ENCODE data around the gene MRFAP1. TPM values are rescaled to one million over a fixed set of nuclear protein-coding genes. Genes with fewer than 3 reads are reported as not detected.
"Not testable (repeated sequence)": the region's sequence is repeated elsewhere in the genome, so short reads cannot be mapped to it uniquely, and the experiment has no call there.

MRFAP1 gene
- total and polyA plus RNA-seq, 5 experiments from 2014 or later, result 141 to 186 (median 153) TPM

- Mint-ChIP-seq H3K36me3 (peaks cover 0 to 10% (median 6%) of the 10 kb centered on the region in 3 donors), H3K9me3 (no peaks in the 10 kb centered on the region), H3K27me3 (no peaks in the 10 kb centered on the region), H3K4me1 (peaks cover 0 to 4% (median under 1%) of the 10 kb centered on the region in 4 donors), H3K4me3 (no peak overlapping the region), H3K27ac (no peak overlapping the region)
- POLR2A ChIA-PET, result interaction anchor here (1.9 kb wide), 1 partner anchor 14 kb away, joined by 6 read pairs; no protein-coding TSS in a partner anchor
- ATAC-seq (no peak), DNase-seq (no peak)
Observed at GRCh38 chr4:6625256-6625655, 15.2 kb upstream of the MRFAP1 start.

- Mint-ChIP-seq H3K36me3 (peaks cover 0 to 8% (median 2%) of the 10 kb centered on the region in 3 donors), H3K27me3 (no peaks in the 10 kb centered on the region), H3K4me3 (no peak overlapping the region), H3K9me3 (no peaks in the 10 kb centered on the region), H3K27ac (no peak overlapping the region), H3K4me1 (peaks cover 0 to 4% (median 0%) of the 10 kb centered on the region in 4 donors)
- POLR2A ChIA-PET, result interaction anchor here (0.6 to 1.9 kb wide), 3 partner anchors 14 to 274 kb away, joined by 3 to 6 read pairs (median 5); partner anchors contain the start of gene MRFAP1
- DNase-seq, result no peak
- no peak for ATAC-seq
Observed at GRCh38 chr4:6626066-6626465, 14.4 kb upstream of the MRFAP1 start.

GRCh38 chr4:6627832-6628231 lies 12.7 kb upstream of the MRFAP1 start:
- POLR2A ChIA-PET, result interaction anchor here (0.7 kb wide), 1 partner anchor 293 kb away, joined by 3 read pairs; no protein-coding TSS in a partner anchor
- no peaks in the 10 kb centered on the region for H3K36me3 Mint-ChIP-seq
- H3K27ac Mint-ChIP-seq, result no peak overlapping the region
- H3K27me3 Mint-ChIP-seq, result no peaks in the 10 kb centered on the region
- no peaks in the 10 kb centered on the region for H3K9me3 Mint-ChIP-seq
- H3K4me3 Mint-ChIP-seq, result no peak overlapping the region
- ATAC-seq, result no peak
- H3K4me1 Mint-ChIP-seq, result no peaks in the 10 kb centered on the region
- DNase-seq, result no peak

- H3K36me3 Mint-ChIP-seq, ATAC-seq, H3K4me3 Mint-ChIP-seq, DNase-seq, H3K27ac Mint-ChIP-seq, H3K9me3 Mint-ChIP-seq, POLR2A ChIA-PET, H3K27me3 Mint-ChIP-seq, H3K4me1 Mint-ChIP-seq: not testable (repeated sequence)
Observed at GRCh38 chr4:6628484-6628883, 12.0 kb upstream of the MRFAP1 start.

GRCh38 chr4:6632125-6632524 lies 8.4 kb upstream of the MRFAP1 start:
- DNase-seq (no peak), ATAC-seq (no peak)
- no peaks in the 10 kb centered on the region for H3K4me1 Mint-ChIP-seq
- POLR2A ChIA-PET, result no interaction called here
- no peaks in the 10 kb centered on the region for H3K27me3 Mint-ChIP-seq
- no peaks in the 10 kb centered on the region for H3K36me3 Mint-ChIP-seq
- H3K4me3 Mint-ChIP-seq, result no peak overlapping the region
- H3K9me3 Mint-ChIP-seq, result no peaks in the 10 kb centered on the region
- H3K27ac Mint-ChIP-seq, result peak overlapping the region in 1 of 10 donors; percentile 73

DNA sequence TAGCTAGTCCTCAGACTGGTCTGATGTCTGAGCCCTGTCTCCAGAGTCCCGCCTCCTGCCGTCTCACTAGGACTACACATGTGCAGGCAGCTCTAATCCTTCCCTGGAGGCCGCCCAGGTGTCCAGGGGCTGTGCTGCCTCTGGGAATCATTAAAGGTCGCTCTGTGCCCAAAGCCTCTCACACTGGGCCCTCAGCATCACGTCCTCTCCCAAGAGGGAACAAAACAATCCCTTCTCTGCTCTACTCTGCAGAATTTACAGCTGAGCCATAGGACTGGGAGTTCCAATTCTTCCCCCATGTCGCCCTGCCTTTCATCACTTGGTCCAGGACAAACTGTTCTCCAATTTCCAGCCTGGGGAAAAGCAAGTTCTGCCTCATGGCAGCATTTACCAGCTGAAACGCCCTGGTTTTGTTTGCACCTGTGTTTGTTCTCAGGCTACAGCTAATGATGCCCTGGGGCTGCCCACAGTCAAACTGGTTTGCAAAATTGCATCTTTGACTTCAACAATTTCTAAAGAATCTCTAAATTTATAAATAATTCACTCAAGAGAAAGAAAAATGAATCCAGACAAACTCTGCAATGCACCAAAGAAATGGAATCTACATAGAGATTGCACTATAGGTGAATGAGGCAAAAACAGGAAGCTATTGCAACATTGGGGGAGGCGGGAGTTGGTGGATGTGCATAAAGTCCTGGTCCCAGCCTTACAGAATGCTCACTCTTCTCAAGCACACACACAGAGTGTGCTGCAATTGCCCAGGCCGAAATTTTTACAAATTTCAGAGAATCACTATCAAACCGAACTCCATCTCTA lies 7.2 kb upstream of the MRFAP1 start:
- Mint-ChIP-seq H3K27ac (no peak overlapping the region), H3K4me1 (no peaks in the 10 kb centered on the region), H3K27me3 (no peaks in the 10 kb centered on the region), H3K4me3 (no peak overlapping the region), H3K36me3 (no peaks in the 10 kb centered on the region), H3K9me3 (no peaks in the 10 kb centered on the region)
- no peak for ATAC-seq
- POLR2A ChIA-PET, result no interaction called here
- no peak for DNase-seq

DNA sequence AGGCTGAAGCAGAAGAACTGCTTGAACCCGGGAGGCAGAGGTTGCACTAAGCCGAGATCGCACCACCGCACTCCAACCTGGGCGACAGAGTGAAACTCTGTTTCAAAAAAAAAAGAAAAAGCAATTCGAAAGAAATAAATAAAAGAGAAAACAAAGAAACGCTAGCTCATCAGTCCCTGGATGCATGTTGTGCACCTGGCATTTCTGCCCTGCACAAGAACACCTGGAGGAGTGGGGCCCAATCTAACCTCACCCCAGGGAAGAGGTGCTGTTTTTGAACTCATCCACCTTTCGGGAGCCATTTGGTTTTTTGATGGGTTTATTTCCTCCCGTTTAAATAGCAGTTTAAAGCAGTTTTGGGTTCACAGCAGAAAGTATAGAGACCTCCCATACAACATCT lies 5.7 kb upstream of the MRFAP1 start:
- no peaks in the 10 kb centered on the region for H3K36me3 Mint-ChIP-seq
- ATAC-seq (no peak), DNase-seq (no peak)
- POLR2A ChIA-PET, result no interaction called here
- H3K9me3 Mint-ChIP-seq, result no peaks in the 10 kb centered on the region
- H3K27ac Mint-ChIP-seq, result no peak overlapping the region
- H3K4me3 Mint-ChIP-seq, result no peak overlapping the region
- peaks cover 0 to 5% (median 0%) of the 10 kb centered on the region in 4 donors for H3K4me1 Mint-ChIP-seq
- no peaks in the 10 kb centered on the region for H3K27me3 Mint-ChIP-seq

DNA sequence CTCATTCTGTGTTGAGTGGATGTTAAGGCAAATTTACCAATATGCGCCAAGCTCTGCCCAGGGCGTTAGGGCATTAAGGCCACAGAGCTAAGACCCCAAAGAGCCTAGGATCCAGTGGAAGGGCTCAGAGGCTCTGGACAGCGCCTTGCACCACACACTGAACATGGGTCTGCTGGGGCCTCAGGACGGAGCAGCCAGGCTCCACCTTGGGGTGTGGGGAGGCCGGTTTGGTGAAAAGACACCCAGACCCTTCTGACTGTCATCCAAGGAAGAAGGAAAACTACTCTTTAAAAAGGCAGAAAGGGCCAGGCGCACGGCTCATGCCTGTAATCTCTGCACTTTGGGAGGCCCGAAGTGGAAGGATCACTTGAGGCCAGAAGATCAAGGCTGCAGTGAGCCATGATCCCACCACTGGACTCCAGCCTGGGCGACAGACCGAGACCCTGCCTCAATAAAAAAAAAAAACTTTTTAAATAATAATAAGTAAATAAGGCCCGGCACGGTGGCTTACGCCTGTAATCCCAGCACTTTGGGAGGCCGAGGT lies 1.3 kb upstream of the MRFAP1 start:
- POLR2A ChIA-PET, result interaction anchor here (0.7 to 8.5 kb wide), 12 partner anchors 13 to 430 kb away, joined by 3 to 165 read pairs (median 8); partner anchors contain the start of genes BLOC1S4 and MRFAP1L1

DNA sequence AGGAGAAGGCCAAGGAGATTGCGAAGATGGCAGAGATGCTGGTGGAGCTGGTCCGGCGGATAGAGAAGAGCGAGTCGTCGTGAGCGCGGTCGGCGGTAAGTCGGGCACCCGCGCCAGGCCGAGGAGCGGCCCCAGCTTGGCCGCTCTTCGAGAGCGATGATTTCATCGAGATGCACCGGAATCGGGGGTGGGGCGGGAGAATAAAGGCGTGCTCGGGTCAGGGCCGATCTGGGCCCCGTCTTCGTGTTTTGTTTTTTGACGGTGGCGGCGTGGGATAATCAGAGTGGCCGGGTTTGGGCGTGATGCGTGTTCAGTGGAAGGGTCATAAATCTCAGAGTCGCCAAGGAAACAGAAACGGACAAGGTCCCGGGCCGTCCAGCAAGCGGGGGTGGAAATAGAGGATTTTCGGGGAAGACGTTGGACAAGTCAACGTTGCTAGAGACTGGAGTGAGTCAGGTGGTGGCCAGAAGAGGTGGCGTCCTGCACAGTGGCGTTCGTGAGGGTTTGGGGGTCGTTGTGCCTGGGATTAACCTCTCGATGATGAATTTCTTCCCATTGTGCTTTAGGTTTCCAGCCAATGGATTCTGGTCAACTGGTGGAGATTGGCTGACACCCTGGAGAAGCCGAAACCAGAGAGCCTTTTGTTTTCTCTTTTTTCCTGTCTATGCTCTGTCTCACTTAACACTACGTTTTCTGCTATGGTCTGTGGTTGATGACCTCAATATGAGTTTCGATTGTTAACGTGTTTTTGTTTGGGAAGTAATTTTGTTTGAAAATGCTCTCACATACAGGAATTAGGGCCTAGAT lies 882 bp downstream of the MRFAP1 start:
- Mint-ChIP-seq H3K9me3 (no peaks in the 10 kb centered on the region), H3K4me1 (peaks cover 25 to 52% (median 42%) of the 10 kb centered on the region in 4 donors), H3K27ac (peak overlapping the region; percentile 98 to 100 (median 99)), H3K4me3 (peak overlapping the region; percentile 97 to 100 (median 99)), H3K27me3 (no peaks in the 10 kb centered on the region), H3K36me3 (peaks cover 8 to 36% (median 16%) of the 10 kb centered on the region in 3 donors)
- DNase-seq (peak; percentile 20 to 80 (median 50)), ATAC-seq (peak; percentile 37 to 45)
- POLR2A ChIA-PET, result interaction anchor here (0.8 to 8.5 kb wide), 33 partner anchors 10 to 1298 kb away, joined by 3 to 165 read pairs (median 5); partner anchors contain the start of genes AFAP1, BLOC1S4, GRPEL1 and MAN2B2

More for the DNA sequence above, 1.3 kb upstream of the MRFAP1 start:
- DNase-seq (no peak), ATAC-seq (no peak)
- Mint-ChIP-seq H3K27ac (peak overlapping the region in 7 of 10 donors; percentile 37 to 89 (median 57)), H3K4me1 (peaks cover 25 to 41% (median 38%) of the 10 kb centered on the region in 4 donors), H3K27me3 (no peaks in the 10 kb centered on the region), H3K9me3 (no peaks in the 10 kb centered on the region), H3K4me3 (peak overlapping the region in 9 of 10 donors; percentile 7 to 63 (median 48)), H3K36me3 (peaks cover 8 to 36% (median 16%) of the 10 kb centered on the region in 3 donors)

DNA sequence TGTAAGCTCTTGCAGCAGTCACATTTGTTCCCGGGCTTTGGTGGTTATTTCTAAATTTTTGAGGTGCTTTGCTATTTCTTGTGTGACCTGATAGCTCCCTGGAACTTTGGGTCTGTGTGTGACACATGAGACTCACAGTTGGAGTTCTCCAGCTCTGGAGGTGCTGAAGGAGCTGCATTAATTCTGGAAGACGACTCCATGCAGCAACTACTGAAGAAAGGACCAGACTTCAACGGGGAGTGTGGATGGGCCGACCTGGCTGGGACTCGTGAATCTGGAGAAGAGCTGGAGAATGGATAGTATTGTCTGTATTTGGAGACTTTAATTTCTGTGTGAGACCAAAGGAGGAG lies 1.5 kb downstream of the MRFAP1 start:
- peaks cover 25 to 55% (median 43%) of the 10 kb centered on the region in 4 donors for H3K4me1 Mint-ChIP-seq
- peak overlapping the region; percentile 98 to 100 (median 99) for H3K27ac Mint-ChIP-seq
- DNase-seq (no peak), ATAC-seq (no peak)
- H3K4me3 Mint-ChIP-seq, result peak overlapping the region; percentile 97 to 100 (median 99)
- POLR2A ChIA-PET, result interaction anchor here (1.5 to 8.5 kb wide), 8 partner anchors 12 to 75 kb away, joined by 4 to 165 read pairs (median 23); partner anchors contain the start of genes BLOC1S4 and MRFAP1L1
- no peaks in the 10 kb centered on the region for H3K9me3 Mint-ChIP-seq
- no peaks in the 10 kb centered on the region for H3K27me3 Mint-ChIP-seq
- peaks cover 8 to 36% (median 16%) of the 10 kb centered on the region in 3 donors for H3K36me3 Mint-ChIP-seq

- Mint-ChIP-seq H3K4me1 (peaks cover 25 to 55% (median 44%) of the 10 kb centered on the region in 4 donors), H3K36me3 (peaks cover 8 to 36% (median 16%) of the 10 kb centered on the region in 3 donors), H3K9me3 (no peaks in the 10 kb centered on the region), H3K4me3 (peak overlapping the region in 9 of 10 donors; percentile 21 to 100 (median 99)), H3K27me3 (no peaks in the 10 kb centered on the region), H3K27ac (peak overlapping the region; percentile 88 to 100 (median 99))
- POLR2A ChIA-PET, result interaction anchor here (0.7 to 8.5 kb wide), 6 partner anchors 15 to 410 kb away, joined by 3 to 165 read pairs (median 10); partner anchors contain the start of gene BLOC1S4
- ATAC-seq, result no peak
- DNase-seq, result no peak
Observed at GRCh38 chr4:6643141-6643847, 2.8 kb downstream of the MRFAP1 start.

Data from naive thymus-derived CD8-positive, alpha-beta T cell (primary cell).